ENCODE data around the gene ME1. TPM values are rescaled to one million over a fixed set of nuclear protein-coding genes. Genes with fewer than 3 reads are reported as not detected.
A peak's percentile ranks its signal among the peaks of the same experiment; 100 is the strongest.

ME1 gene
- total and polyA plus RNA-seq, 2 of the 13 experiments (the other 11 are each of a cell fraction or from before 2014, with no cell fraction given) = not detected

GRCh38 chr6:83192871-83193746 is 237.7 kb downstream of the ME1 start, which contains the start of the genes PGM3 and RWDD2A (continued):
- TF ChIP-seq ZBTB10 (CRISPR knock-in tag; IDR thresholded peaks at IDR 0.05; ENCODE audit: borderline replicate concordance) (no peak; the same call in none of the 2 replicates), ZNF724P (CRISPR knock-in tag; IDR thresholded peaks at IDR 0.05; ENCODE audit: borderline replicate concordance) (no peak), ZNF83 (CRISPR knock-in tag; IDR thresholded peaks at IDR 0.05; ENCODE audit: borderline replicate concordance) (peak; percentile 87; the same call in 1 of the 2 replicates), TOPORS (CRISPR knock-in tag; IDR thresholded peaks at IDR 0.05) (peak; percentile 46; the same call in 1 of the 2 replicates), ZNF367 (CRISPR knock-in tag; IDR thresholded peaks at IDR 0.05; ENCODE audit: borderline replicate concordance) (peak; percentile 37; the same call in 1 of the 2 replicates), ZNF251 (CRISPR knock-in tag; IDR thresholded peaks at IDR 0.05) (no peak), JDP2 (CRISPR knock-in tag; IDR thresholded peaks at IDR 0.05; ENCODE audit: borderline replicate concordance) (no peak), HHEX (CRISPR knock-in tag; IDR thresholded peaks at IDR 0.05) (no peak), SRSF1 (optimal IDR thresholded peaks at IDR 0.05; ENCODE audit: low read depth, low read length) (no peak), SNAI1 (CRISPR knock-in tag; IDR thresholded peaks at IDR 0.05; ENCODE audit: borderline replicate concordance) (0 out of 2 replicates have a peak, but pooled peaks have one; percentile 65), ZNF75D (CRISPR knock-in tag; IDR thresholded peaks at IDR 0.05; ENCODE audit: borderline replicate concordance) (no peak), GTF2F1 (IDR thresholded peaks at IDR 0.05; ENCODE audit: low read length) (no peak), HNRNPK (IDR thresholded peaks at IDR 0.05; ENCODE audit: low read depth, low read length, poor library complexity, severe bottlenecking) (no peak), ZNF441 (CRISPR knock-in tag; IDR thresholded peaks at IDR 0.05; ENCODE audit: borderline replicate concordance) (peak; percentile 74), ZNF674 (CRISPR knock-in tag; IDR thresholded peaks at IDR 0.05; ENCODE audit: low read depth) (no peak), NAIF1 (CRISPR knock-in tag; IDR thresholded peaks at IDR 0.05; ENCODE audit: borderline replicate concordance) (peak; percentile 93)
- TF ChIP-seq, protein P1, sequence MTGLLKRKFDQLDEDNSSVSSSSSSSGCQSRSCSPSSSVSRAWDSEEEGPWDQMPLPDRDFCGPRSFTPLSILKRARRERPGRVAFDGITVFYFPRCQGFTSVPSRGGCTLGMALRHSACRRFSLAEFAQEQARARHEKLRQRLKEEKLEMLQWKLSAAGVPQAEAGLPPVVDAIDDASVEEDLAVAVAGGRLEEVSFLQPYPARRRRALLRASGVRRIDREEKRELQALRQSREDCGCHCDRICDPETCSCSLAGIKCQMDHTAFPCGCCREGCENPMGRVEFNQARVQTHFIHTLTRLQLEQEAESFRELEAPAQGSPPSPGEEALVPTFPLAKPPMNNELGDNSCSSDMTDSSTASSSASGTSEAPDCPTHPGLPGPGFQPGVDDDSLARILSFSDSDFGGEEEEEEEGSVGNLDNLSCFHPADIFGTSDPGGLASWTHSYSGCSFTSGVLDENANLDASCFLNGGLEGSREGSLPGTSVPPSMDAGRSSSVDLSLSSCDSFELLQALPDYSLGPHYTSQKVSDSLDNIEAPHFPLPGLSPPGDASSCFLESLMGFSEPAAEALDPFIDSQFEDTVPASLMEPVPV (CRISPR knock-in tag; IDR thresholded peaks at IDR 0.05) = peak; percentile 75; the same call in 1 of the 2 replicates
- TF ChIP-seq, protein P2, sequence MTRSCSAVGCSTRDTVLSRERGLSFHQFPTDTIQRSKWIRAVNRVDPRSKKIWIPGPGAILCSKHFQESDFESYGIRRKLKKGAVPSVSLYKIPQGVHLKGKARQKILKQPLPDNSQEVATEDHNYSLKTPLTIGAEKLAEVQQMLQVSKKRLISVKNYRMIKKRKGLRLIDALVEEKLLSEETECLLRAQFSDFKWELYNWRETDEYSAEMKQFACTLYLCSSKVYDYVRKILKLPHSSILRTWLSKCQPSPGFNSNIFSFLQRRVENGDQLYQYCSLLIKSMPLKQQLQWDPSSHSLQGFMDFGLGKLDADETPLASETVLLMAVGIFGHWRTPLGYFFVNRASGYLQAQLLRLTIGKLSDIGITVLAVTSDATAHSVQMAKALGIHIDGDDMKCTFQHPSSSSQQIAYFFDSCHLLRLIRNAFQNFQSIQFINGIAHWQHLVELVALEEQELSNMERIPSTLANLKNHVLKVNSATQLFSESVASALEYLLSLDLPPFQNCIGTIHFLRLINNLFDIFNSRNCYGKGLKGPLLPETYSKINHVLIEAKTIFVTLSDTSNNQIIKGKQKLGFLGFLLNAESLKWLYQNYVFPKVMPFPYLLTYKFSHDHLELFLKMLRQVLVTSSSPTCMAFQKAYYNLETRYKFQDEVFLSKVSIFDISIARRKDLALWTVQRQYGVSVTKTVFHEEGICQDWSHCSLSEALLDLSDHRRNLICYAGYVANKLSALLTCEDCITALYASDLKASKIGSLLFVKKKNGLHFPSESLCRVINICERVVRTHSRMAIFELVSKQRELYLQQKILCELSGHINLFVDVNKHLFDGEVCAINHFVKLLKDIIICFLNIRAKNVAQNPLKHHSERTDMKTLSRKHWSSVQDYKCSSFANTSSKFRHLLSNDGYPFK (CRISPR knock-in tag; IDR thresholded peaks at IDR 0.05; ENCODE audit: borderline replicate concordance) = peak; percentile 78
- TF ChIP-seq, protein P3, sequence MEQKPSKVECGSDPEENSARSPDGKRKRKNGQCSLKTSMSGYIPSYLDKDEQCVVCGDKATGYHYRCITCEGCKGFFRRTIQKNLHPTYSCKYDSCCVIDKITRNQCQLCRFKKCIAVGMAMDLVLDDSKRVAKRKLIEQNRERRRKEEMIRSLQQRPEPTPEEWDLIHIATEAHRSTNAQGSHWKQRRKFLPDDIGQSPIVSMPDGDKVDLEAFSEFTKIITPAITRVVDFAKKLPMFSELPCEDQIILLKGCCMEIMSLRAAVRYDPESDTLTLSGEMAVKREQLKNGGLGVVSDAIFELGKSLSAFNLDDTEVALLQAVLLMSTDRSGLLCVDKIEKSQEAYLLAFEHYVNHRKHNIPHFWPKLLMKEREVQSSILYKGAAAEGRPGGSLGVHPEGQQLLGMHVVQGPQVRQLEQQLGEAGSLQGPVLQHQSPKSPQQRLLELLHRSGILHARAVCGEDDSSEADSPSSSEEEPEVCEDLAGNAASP (CRISPR knock-in tag; IDR thresholded peaks at IDR 0.05; ENCODE audit: borderline replicate concordance) = no peak; the same call in 1 of the 2 replicates
